ENCODE measurements around the gene HOXD11. TPM values are rescaled to one million over a fixed set of nuclear protein-coding genes. Genes with fewer than 3 reads are reported as not detected.

Gene HOXD11
- total RNA-seq, 3 donors from 2014 or later, result 0.66 TPM; not detected in 2

GRCh38 chr2:176151442-176152287 is 44.6 kb downstream of the HOXD11 start, which contains the start of gene HOXD4:
Gene HOXD4 (plus strand): TSS chr2:176151550. CDS start chr2:176151634, 84 bp downstream.
- no peak within 1 kb of the TSS for H3K27ac ChIP-seq
- H3K4me3 ChIP-seq, result peak within 1 kb of the TSS in 1 of 3 donors; percentile 46
- H3K36me3 ChIP-seq, result no peaks in the 10 kb centered on the region
- TF ChIP-seq CTCF (IDR thresholded peaks at IDR 0.05), result no peak
- no peak for TF ChIP-seq POLR2A (IDR thresholded peaks at IDR 0.05)
- H3K27me3 ChIP-seq, result peaks cover 4 to 85% of the 10 kb centered on the region in 2 donors
- no peak for DNase-seq (ENCODE audit: low spot score in 2 of 2)
- H3K9me3 ChIP-seq, result no peaks in the 10 kb centered on the region
- no peaks in the 10 kb centered on the region for H3K4me1 ChIP-seq
- intact Hi-C loops (cut with DNase I; ENCODE audit: low total_unique reads), result loop anchor here (10.0 kb wide), 1 partner anchor 393 kb away; no protein-coding TSS in a partner anchor

GRCh38 chr2:176152350-176153181 is 45.5 kb downstream of the HOXD11 start:
- no peak for TF ChIP-seq CTCF (IDR thresholded peaks at IDR 0.05)
- no peak for TF ChIP-seq POLR2A (IDR thresholded peaks at IDR 0.05)
- no peak for TF ChIP-seq POLR2AphosphoS5 (IDR thresholded peaks at IDR 0.05)
- Histone ChIP-seq H3K27ac (no peak overlapping the region), H3K27me3 (peaks cover 4 to 85% of the 10 kb centered on the region in 2 donors), H3K4me1 (no peaks in the 10 kb centered on the region), H3K4me3 (peak overlapping the region in 1 of 3 donors; percentile 46), H3K9me3 (no peaks in the 10 kb centered on the region), H3K36me3 (no peaks in the 10 kb centered on the region)
- intact Hi-C loops (cut with DNase I; ENCODE audit: low total_unique reads), result loop anchor here (10.0 kb wide), 1 partner anchor 392 kb away; no protein-coding TSS in a partner anchor
- no peak for DNase-seq (ENCODE audit: low spot score in 2 of 2)

GRCh38 chr2:176154576-176155252 is 47.6 kb downstream of the HOXD11 start:
- H3K36me3 ChIP-seq, result no peaks in the 10 kb centered on the region
- TF ChIP-seq CTCF (IDR thresholded peaks at IDR 0.05), result no peak
- no peak for TF ChIP-seq POLR2A (IDR thresholded peaks at IDR 0.05)
- no peak for TF ChIP-seq POLR2AphosphoS5 (IDR thresholded peaks at IDR 0.05)
- no peaks in the 10 kb centered on the region for H3K4me1 ChIP-seq
- H3K27ac ChIP-seq, result no peak overlapping the region
- DNase-seq (ENCODE audit: low spot score in 2 of 2), result no peak
- peaks cover 4 to 83% of the 10 kb centered on the region in 2 donors for H3K27me3 ChIP-seq
- intact Hi-C loops (cut with DNase I; ENCODE audit: low total_unique reads), result loop anchor here (10.0 kb wide), 1 partner anchor 390 kb away; no protein-coding TSS in a partner anchor
- H3K4me3 ChIP-seq, result no peak overlapping the region
- no peaks in the 10 kb centered on the region for H3K9me3 ChIP-seq

- H3K27me3 ChIP-seq, result peaks cover 4 to 83% of the 10 kb centered on the region in 2 donors
- intact Hi-C loops (cut with DNase I; ENCODE audit: low total_unique reads), result loop anchor here (10.0 kb wide), 1 partner anchor 389 kb away; no protein-coding TSS in a partner anchor
These were observed 48.4 kb downstream of the HOXD11 start for GRCh38 chr2:176155356-176156044.

More at GRCh38 chr2:176155356-176156044, 48.4 kb downstream of the HOXD11 start:
- Histone ChIP-seq H3K4me3 (no peak overlapping the region), H3K36me3 (no peaks in the 10 kb centered on the region), H3K4me1 (no peaks in the 10 kb centered on the region), H3K9me3 (no peaks in the 10 kb centered on the region), H3K27ac (no peak overlapping the region)
- no peak for DNase-seq (ENCODE audit: low spot score in 2 of 2)
- TF ChIP-seq POLR2AphosphoS5 (IDR thresholded peaks at IDR 0.05) (no peak), POLR2A (IDR thresholded peaks at IDR 0.05) (no peak), CTCF (IDR thresholded peaks at IDR 0.05) (no peak)

Data from breast epithelium (tissue), 4 donors.